CD4-positive, alpha-beta T cell treated with Interleukin-21 for 1 hour (primary cell): ENCODE data around the gene KNDC1.

ENCODE experiments used
- DNase-seq: peaks from one replicate; pipeline ENCODE4 v3.0.0-alpha.2; 2020

KNDC1 gene

DNA sequence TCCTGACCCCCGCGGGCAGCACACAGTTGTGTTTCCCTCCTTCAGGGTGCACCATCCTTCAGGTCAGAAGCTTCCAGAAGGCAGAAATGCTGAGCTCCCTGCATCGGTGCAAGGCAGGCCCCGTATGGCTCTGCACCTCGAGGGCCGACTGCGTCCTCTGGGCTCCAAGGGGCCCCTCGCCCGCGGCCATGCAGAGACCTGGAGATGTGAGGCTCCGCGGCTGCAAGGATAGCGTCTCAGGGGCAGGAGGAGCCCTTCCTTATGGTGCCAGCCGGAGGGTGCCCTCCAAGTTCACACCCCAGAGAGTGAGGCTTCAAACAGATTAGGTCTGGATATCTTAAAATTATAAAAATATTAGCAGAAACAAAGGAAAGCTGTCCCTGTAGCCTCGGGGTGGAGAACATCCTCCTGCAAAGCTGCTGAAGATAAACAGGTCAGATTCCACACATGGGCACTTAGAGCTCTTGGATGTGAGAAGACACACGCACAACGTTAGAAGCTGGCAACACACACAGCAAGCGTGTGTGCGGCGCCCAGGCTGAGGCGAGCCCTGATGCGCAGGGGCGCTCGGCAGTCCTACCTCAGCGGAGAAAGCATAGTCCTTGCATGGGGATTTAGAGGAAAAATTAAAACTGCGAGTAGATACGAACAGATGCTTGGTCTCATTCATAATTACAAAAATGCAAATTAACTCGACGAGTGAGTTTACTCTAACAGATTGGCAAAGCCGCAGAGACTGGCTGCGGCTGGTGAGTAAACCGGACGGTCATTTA, 20.4 kb downstream of the KNDC1 start:
- DNase-seq = no peak

DNA sequence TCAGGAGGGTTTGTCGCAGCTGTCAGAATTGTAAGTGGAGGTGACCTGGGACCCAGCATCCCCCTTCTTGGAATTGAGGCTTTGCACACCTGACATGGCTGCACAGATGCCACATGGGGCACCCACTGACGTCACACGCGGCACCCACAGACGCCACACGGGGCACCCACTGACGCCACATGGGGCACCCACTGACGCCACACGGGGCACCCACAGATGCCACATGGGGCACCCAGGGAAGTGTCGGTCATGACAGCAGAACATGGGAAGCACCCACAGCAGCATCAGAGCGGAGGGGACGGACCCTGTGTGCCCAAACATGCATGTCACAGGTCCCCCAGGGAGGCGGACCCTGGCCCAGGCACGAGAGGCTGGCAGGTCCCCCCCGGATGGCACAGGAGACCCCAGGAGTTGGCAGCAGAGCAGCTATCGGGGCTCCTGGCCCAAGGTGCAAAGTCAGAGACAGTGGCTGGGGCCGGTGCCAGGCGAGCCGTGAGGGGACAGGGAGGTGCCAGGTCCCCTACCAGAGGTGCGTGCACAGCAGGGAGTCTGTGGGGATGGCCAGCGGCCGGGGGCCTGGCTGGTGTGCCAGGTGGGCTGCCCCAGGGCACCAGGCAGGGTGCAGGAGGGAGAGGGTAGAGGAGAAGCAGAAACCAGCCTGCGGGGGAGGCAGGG, 21.1 kb downstream of the KNDC1 start:
- no peak for DNase-seq

DNA sequence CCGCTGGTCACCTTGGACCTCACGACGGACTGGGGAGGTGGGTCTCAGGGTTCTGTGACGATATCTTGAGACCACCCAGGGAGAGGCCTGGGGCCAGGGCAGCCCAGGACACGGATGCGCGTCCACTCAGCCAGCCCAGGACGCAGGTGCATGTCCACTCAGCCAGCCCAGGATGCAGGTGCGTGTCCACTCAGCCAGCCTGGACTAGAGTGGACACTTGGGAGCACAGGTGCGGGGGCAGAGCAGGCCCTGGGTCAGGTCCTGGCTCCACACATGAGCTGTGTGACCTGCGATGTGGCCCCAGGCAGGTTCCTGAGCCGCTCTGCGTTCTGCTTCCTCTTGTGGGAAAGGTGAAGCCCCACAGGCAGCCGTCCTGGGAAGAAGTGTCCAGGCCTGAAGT, 22.2 kb downstream of the KNDC1 start:
- DNase-seq = no peak

DNA sequence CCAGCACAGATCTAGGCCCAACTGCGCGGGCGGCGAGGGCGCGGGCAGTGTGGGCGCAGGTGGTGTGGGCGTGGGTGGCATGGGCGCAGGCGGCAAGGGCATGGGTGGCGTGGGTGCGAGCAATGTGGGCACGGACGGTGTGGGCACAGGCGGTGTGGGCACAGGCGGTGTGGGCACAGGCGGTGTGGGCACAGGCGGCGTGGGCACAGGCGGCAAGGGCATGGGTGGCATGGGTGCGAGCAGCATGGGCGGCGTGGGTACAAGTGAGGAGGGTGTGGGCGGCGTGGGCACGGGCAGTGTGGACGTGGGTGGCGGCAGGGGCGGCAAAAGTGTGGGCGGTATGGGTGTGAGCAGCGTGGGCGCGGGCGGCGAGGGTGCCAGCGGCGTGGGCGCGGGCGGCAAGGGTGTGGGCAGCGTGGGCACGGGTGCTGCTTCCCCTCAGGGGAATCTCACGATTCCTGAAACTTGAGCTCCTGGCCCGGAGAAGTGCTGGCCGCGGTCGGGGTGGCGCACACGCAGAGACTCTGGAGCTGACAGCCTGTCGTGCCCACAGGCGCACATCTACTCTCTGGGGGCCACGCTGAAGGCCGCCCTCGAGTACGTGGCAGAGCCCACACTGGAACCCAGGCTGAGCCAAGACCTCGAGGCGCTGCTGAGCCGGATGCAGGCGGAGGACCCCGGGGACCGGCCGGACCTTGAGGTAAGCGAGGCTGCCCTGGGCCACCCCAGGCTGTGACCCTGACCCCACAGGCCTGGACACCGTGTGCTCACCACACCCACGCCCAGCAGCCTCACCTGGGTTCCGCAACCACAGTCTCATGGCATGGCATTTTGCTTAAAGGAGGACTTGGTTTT, 23.0 kb downstream of the KNDC1 start:
- DNase-seq = no peak

GRCh38 chr10:133183646-133184378, 23.8 kb downstream of the KNDC1 start:
- no peak for DNase-seq

- DNase-seq = no peak
Observed at GRCh38 chr10:133184591-133185244, 24.7 kb downstream of the KNDC1 start.

DNA sequence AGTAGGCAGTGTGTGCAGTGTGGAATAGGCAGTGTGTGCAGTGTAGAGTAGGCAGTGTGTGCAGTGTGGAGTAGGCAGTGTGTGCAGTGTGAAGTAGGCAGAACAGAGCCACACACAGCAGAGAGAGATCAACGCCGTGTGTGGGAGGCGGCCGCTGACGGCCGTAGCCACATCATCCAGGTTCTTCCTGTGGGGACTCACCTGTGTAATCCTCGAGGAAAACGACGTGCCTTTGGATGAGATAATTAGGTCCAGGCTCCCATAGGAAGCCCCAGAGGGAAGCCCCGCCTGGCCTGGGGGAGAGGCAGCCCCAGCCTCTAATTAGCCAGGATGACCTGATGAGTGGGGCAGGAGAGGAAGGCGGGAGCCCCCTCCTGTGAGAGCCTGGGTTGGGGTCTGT, 25.4 kb downstream of the KNDC1 start:
- no peak for DNase-seq

DNA sequence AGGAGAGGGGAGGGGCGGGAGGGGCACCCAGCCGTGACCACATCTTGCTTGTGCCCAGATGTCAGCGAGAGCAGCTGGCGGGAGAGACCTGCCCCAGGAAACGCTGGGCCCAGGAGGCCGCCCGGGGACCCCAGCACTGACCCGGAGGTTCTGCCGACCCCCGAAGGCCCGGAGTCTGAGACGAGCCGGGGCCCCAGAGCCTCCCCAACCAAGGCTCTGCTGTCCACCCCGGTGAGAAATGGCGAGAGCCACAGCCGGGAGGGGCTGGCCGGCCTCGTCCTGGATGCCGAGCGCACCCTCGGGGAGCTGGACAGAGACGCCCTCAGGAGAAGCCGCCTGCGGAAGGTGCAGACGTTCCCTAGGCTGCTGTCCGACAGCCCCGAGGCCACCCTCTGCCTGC, 25.9 kb downstream of the KNDC1 start:
- DNase-seq = no peak

DNA sequence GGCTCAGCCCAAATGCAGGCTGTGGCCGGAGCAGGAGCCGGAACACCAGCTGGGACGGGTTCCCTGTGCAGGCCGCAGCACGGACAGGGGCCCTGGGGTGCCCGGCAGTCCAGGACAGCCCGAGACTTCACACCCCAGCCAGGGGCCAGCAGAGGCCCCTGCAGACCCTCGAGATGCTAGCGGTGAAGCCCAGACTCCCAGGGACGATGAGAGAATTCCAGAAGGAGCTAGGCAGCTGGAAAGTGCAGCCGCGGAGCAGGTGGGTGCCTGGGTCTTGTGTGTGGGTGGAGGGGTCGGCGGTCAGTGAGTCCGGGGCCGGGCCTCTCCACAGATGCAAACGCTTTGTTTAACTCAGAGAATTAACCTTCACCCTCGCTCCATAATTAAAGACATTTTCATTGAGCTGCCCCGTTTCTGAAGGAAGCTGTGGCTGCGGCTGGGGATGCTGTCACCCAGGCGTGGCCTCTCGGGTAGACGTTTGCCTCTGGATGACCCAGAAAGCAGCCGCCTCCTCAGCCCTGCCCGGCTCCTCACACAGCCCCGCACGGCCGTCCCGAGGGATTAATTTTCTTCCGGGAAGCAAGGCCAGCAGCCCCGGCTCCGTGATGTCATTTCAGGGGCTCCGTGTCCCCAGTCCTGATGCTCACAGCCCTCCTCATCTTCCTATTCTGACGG, 26.5 kb downstream of the KNDC1 start:
- DNase-seq = no peak

DNA sequence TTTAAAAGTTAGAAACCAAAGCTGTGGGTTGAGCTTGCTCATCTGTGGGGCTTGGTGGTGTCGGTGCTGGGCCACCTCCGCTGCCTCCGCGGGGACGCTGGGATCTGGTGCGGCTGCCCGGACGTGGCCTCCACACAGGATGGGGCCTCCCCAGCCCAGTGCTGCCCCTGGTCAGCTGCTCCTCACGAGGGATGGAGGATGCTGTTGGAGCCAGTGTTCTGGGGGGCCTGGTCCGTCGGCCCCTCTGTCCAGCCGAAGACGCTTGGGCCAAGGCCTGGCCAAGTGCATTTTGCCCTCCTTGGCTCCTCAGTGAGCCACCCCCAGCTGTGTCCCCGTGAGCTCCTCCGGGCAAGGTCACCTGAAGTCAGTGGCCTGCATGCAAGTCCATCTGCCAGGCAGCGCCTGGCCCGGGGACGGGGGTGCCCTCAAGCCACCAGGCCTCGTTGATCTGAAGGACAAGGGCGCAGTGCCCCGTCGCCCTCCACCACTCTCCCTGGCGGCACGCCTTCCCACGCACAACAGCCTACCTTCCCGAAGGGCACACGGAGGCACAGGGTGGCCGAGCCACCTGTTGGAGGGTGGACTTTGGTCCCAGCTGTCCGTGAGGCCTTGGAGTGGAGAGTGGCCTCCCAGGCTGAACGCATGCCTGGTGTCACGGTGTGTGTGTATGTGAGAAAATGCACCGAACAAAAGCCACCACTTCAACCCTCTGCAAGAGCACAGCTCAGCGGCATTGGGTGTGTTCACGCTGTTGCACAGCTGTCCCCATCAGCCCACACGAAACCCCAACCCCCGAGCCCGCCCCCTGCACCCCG, 27.3 kb downstream of the KNDC1 start:
- no peak for DNase-seq

GRCh38 chr10:133187906-133188681, 28.1 kb downstream of the KNDC1 start:
- DNase-seq = no peak

DNA sequence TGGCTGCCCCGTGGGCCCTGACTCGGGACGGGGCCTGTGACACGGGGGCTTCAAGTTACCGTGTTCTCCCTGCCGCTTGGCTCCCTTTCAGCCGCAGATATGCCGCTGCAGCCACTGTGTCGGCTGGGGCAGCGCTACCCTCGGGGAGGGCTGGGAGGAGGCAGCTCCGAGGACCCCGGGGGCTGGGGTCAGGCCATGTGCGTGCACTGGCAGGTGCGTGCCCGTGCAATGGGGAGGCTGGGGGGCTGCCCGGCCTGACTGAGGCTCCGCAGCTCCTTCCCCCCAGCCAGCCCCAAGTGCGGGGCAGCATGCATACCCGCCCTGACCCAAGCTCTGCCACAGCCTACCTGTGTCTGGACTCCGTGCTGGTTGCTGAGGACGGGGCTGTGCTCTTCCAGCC, 29.2 kb downstream of the KNDC1 start:
- no peak for DNase-seq

- DNase-seq = no peak
Observed at GRCh38 chr10:133189726-133190125, 29.7 kb downstream of the KNDC1 start.

- DNase-seq = no peak
Observed at GRCh38 chr10:133190225-133190624, 30.2 kb downstream of the KNDC1 start.

- no peak for DNase-seq
Observed at GRCh38 chr10:133191651-133192050, 31.6 kb downstream of the KNDC1 start.

DNA sequence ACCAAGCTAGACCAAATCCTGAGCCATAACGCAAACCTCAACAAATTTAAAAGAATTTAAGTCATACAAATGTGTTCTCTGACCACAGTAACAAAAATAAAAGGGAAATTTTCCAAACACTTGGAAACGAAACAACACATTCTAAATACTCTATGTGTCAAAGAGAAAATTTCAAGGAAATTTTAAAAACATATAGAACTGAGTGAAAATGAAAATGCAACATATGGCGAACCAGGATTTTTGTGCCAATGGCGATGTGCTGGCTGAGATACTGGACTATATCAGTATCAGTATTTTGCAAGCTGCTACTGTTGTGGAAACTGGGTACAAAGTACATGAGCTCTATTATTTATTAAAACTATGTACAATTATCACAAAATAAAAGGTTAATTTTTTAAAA, 34.1 kb downstream of the KNDC1 start:
- no peak for DNase-seq

DNA sequence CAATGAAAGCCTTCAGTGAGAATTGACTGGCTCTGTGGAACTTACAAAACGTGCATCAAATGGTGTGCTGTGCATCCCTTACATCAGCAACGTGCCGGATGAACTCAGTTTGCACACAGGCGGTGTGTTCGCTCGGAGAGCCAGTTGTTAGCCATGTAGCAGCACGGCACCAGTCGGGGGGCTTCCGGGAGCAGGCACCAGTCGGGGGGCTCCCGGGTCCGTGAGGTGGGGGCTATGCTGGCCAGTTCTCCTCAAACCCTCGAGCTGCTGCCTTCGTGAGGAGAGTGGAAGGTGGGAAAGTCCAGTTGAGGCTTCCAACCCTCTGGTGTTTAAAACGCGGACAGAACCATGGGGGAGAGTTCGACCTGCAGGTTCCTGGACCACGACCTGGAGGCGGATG, 35.1 kb downstream of the KNDC1 start:
- no peak for DNase-seq

DNA sequence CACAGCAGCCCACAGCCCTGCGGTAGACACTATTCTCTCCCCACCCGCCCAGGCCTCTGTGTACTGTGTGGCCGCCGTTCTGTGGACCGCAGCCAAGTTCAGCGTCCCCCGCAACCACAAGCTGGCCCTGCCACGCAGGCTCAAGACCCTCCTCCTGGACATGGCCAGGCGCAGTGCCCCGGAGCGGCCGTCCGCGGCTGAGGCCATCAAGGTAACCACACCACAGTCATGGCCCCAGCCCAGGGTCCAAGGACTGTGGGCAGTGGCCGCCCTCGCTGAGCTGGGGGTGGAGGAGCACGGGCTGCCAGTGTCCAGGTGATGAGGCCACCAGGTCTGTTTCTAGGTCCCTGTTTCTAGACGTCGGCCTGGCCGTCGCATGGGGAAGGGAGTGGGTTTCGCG, 35.6 kb downstream of the KNDC1 start:
- no peak for DNase-seq

GRCh38 chr10:133196221-133196915, 36.3 kb downstream of the KNDC1 start:
- no peak for DNase-seq
